H9 (cell line): ENCODE results near the gene LRSAM1. TPM values are rescaled to one million over a fixed set of nuclear protein-coding genes. Genes with fewer than 3 reads are reported as not detected.
A peak's percentile ranks its signal among the peaks of the same experiment; 100 is the strongest.

ENCODE experiments used
- DNase-seq: peaks from one replicate; pipeline ENCODE4 v3.0.0-alpha.2; 2017
- H2AFZ ChIP-seq: one replicate; pipeline ENCODE4 v1.6.1; 2013; ENCODE audit warnings: mild to moderate bottlenecking, low read length, control low read depth, moderate library complexity
- H2AK5ac ChIP-seq: 2 replicates; pipeline ENCODE4 v1.6.1; 2013; ENCODE audit warnings: low read length, control low read depth, mixed read lengths; ENCODE audit not compliant: insufficient read length
- H2BK120ac ChIP-seq: one replicate; pipeline ENCODE4 v1.6.1; 2013; ENCODE audit warnings: low read depth, mild to moderate bottlenecking, low read length, control low read depth, inconsistent platforms; ENCODE audit not compliant: poor library complexity, severe bottlenecking
- H2BK12ac ChIP-seq: 2 replicates; pipeline ENCODE4 v1.6.1; 2013; ENCODE audit warnings: low read length, control low read depth, mixed read lengths, low read depth; ENCODE audit not compliant: insufficient read length
- H2BK15ac ChIP-seq: 2 replicates; pipeline ENCODE4 v1.6.1; 2013; ENCODE audit warnings: low read depth, low read length, control low read depth
- H2BK20ac ChIP-seq: one replicate; pipeline ENCODE4 v1.6.1; 2013; ENCODE audit warnings: low read depth, mild to moderate bottlenecking, low read length, control low read depth, inconsistent platforms; ENCODE audit not compliant: poor library complexity, severe bottlenecking
- H2BK5ac ChIP-seq: 2 replicates; pipeline ENCODE4 v1.6.1; 2013; ENCODE audit warnings: low read length, control low read depth, mixed read lengths; ENCODE audit not compliant: insufficient read length
- H3K14ac ChIP-seq: 2 replicates; pipeline ENCODE4 v1.6.1; 2013; ENCODE audit warnings: low read length, control low read depth; ENCODE audit not compliant: insufficient read depth
- H3K18ac ChIP-seq: 2 replicates; pipeline ENCODE4 v1.6.1; 2013; ENCODE audit warnings: low read depth, mild to moderate bottlenecking, mixed read lengths, low read length, control low read depth; ENCODE audit not compliant: insufficient read length
- H3K23ac ChIP-seq: 2 replicates; pipeline ENCODE4 v1.6.1; 2013; ENCODE audit warnings: low read length, control low read depth, mixed read lengths, low read depth; ENCODE audit not compliant: insufficient read length
- H3K23me2 ChIP-seq: 2 replicates; pipeline ENCODE4 v1.6.1; 2013; ENCODE audit warnings: low read depth, mild to moderate bottlenecking, mixed read lengths, low read length, control low read depth; ENCODE audit not compliant: insufficient read length, poor library complexity, severe bottlenecking
- H3K27ac ChIP-seq: 2 replicates; pipeline ENCODE4 v1.5.1; 2013; ENCODE audit warnings: low read length, control low read depth, mixed read lengths, low read depth; ENCODE audit not compliant: insufficient read length
- H3K27me3 ChIP-seq: 2 replicates; pipeline ENCODE4 v1.6.1; 2013; ENCODE audit warnings: low read length, control low read depth, inconsistent platforms; ENCODE audit not compliant: insufficient read depth
- H3K4ac ChIP-seq: 2 replicates; pipeline ENCODE4 v1.6.1; 2013; ENCODE audit warnings: low read depth, mild to moderate bottlenecking, control low read depth, inconsistent platforms, low read length, moderate library complexity
- H3K4me1 ChIP-seq: 2 replicates; pipeline ENCODE4 v1.6.1; 2013; ENCODE audit warnings: low read length, control low read depth, inconsistent platforms; ENCODE audit not compliant: insufficient read depth
- H3K4me2 ChIP-seq: 2 replicates; pipeline ENCODE4 v1.6.1; 2013; ENCODE audit warnings: low read length, control low read depth, mixed read lengths; ENCODE audit not compliant: insufficient read length, insufficient read depth
- H3K56ac ChIP-seq: 2 replicates; pipeline ENCODE4 v1.6.1; 2013; ENCODE audit warnings: low read depth, mild to moderate bottlenecking, mixed read lengths, low read length, control low read depth; ENCODE audit not compliant: insufficient read length
- H3K79me1 ChIP-seq: 2 replicates; pipeline ENCODE4 v1.6.1; 2013; ENCODE audit warnings: low read depth, mild to moderate bottlenecking, moderate library complexity, low read length, control low read depth, inconsistent platforms; ENCODE audit not compliant: insufficient read depth, poor library complexity, severe bottlenecking
- H3K79me2 ChIP-seq: 2 replicates; pipeline ENCODE4 v1.6.1; 2013; ENCODE audit warnings: low read length, control low read depth, inconsistent platforms; ENCODE audit not compliant: insufficient read depth
- H3K9ac ChIP-seq: 2 replicates; pipeline ENCODE4 v1.6.1; 2013; ENCODE audit warnings: low read length, control low read depth, mixed read lengths; ENCODE audit not compliant: insufficient read length; ENCODE audit errors: extremely low read depth
- H3K9me3 ChIP-seq: one replicate; pipeline ENCODE4 v1.6.1; 2013; ENCODE audit warnings: low read depth, low read length, inconsistent platforms; ENCODE audit not compliant: control insufficient read depth
- H3T11ph ChIP-seq: one replicate; pipeline ENCODE4 v1.6.1; 2013; ENCODE audit warnings: mild to moderate bottlenecking, low read length, control low read depth, inconsistent platforms
- H4K20me1 ChIP-seq: one replicate; pipeline ENCODE4 v1.6.1; 2013; ENCODE audit not compliant: control insufficient read depth, insufficient read length, insufficient read depth
- H4K5ac ChIP-seq: 2 replicates; pipeline ENCODE4 v1.6.1; 2013; ENCODE audit warnings: low read depth, mild to moderate bottlenecking, mixed read lengths, low read length, control low read depth; ENCODE audit not compliant: insufficient read length
- H4K8ac ChIP-seq: replicated peaks from 2 replicates; pipeline ENCODE4 v1.6.1; 2013; ENCODE audit warnings: low read length, control low read depth, mixed read lengths, low read depth; ENCODE audit not compliant: insufficient read length
- H4K91ac ChIP-seq: 2 replicates; pipeline ENCODE4 v1.6.1; 2013; ENCODE audit warnings: low read depth, mild to moderate bottlenecking, moderate library complexity, mixed read lengths, low read length, control low read depth; ENCODE audit not compliant: insufficient read length
- H3K27ac Mint-ChIP-seq, 3 experiments: 2 replicates in 2 of 3; 3 replicates in 1 of 3; pipeline ENCODE4 v1.8.0; 2020 to 2021; ENCODE audit warnings: mixed read lengths in 3 of 3, mild to moderate bottlenecking in 1 of 3, moderate library complexity in 1 of 3
- H3K27me3 Mint-ChIP-seq: 2 replicates; pipeline ENCODE4 v1.8.0; 2021; ENCODE audit warnings: low read depth, mild to moderate bottlenecking, moderate library complexity, mixed read lengths
- H3K36me3 Mint-ChIP-seq, 3 experiments: 2 replicates in 2 of 3; 3 replicates in 1 of 3; pipeline ENCODE4 v1.8.0; 2020 to 2021; ENCODE audit warnings: low read depth in 3 of 3, mixed read lengths in 3 of 3; ENCODE audit not compliant: insufficient read depth in 1 of 3
- H3K4me1 Mint-ChIP-seq, 2 experiments: 2 replicates each; pipeline ENCODE4 v1.8.0; 2020; ENCODE audit warnings: mixed read lengths in 2 of 2
- H3K4me3 Mint-ChIP-seq, 2 experiments: 2 replicates in 1 of 2; 3 replicates in 1 of 2; pipeline ENCODE4 v1.8.0; 2020 to 2021; ENCODE audit warnings: mild to moderate bottlenecking in 2 of 2, mixed read lengths in 2 of 2, moderate library complexity in 1 of 2
- H3K9me3 Mint-ChIP-seq, 2 experiments: 2 replicates in 1 of 2; 3 replicates in 1 of 2; pipeline ENCODE4 v1.8.0; 2020; ENCODE audit warnings: mild to moderate bottlenecking in 2 of 2, mixed read lengths in 2 of 2, moderate library complexity in 1 of 2
- WGBS: extraction: QIAGEN DNeasy Blood & Tissue Kit; methylation state at CpG from one replicate; pipeline ENCODE4 v1.1.7; 2013; ENCODE audit warnings: missing lambda C conversion rate, low lambda C conversion rate, mixed read lengths; ENCODE audit not compliant: insufficient read length; ENCODE audit errors: extremely low coverage; 5-methylcytosine and 5-hydroxymethylcytosine counted together
- total RNA-seq: library from RNA; stranded (reverse); gene quantifications from 2 replicates; pipeline ENCODE4 v1.2.1, GENCODE V29; 2021
- TF ChIP-seq, protein P1 (sequence below): fragments of 200-600 bp; sonication (generic); conservative IDR thresholded peaks from 3 replicates; pipeline ENCODE4 v1.8.0; 2021; ENCODE audit warnings: antibody characterized with exemption, mild to moderate bottlenecking

LRSAM1 gene
- total RNA-seq, 1 experiment from 2014 or later = 16.2 TPM

DNA sequence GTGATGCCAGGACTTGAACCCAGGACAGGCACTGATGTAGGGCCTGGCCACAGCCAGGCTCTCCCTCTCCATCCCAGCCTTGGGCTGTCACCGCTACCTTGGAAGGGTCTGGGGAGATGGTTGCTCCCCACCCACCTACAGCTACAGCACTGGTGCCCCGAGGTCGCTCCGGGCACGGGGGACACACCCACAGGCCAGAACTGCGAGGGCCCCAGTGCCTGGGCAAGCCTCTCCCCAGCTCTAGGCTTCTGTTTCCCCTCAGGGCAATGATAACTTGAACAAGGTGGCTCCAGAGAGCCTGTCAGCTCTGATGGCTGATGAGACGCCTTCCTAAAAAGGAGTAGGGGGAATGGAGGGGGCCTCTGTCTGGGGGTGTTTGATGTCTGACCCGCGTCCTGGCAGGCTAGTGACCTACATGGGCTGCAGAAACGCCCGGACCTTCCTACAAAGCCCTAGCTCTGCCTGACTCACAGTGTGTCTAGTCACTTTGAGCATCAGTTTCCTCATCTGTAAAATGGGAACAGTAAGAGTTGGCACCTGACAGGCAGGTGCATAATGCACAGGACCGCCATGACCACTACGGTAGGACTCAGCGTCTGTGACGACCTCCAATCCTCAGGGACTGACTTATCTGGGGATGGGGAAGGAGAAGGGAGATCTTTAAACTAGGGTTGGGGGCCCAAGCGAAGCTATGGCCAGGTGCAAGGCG lies 76.4 kb downstream of the LRSAM1 start:
- Histone ChIP-seq H4K91ac (no peak overlapping the region), H3K14ac (no peak overlapping the region; the same call in 1 of the 2 replicates), H3K79me2 (no peaks in the 10 kb centered on the region), H2BK5ac (no peak overlapping the region), H3K23ac (no peak overlapping the region), H4K5ac (no peak overlapping the region), H3T11ph (no peak overlapping the region), H3K9me3 (peaks cover 18% of the 10 kb centered on the region), H3K27ac (no peak overlapping the region), H2AFZ (no peak overlapping the region), H4K20me1 (no peaks in the 10 kb centered on the region), H3K23me2 (no peaks in the 10 kb centered on the region), H3K4me2 (no peak overlapping the region), H3K18ac (no peak overlapping the region), H3K79me1 (no peaks in the 10 kb centered on the region), H2BK20ac (no peak overlapping the region), H4K8ac (no peak overlapping the region), H3K9ac (no peak overlapping the region), H3K4me1 (peaks cover 2% of the 10 kb centered on the region), H3K4ac (no peak overlapping the region), H2BK12ac (no peak overlapping the region), H2AK5ac (no peak overlapping the region), H2BK15ac (no peak overlapping the region), H3K56ac (no peak overlapping the region), H2BK120ac (no peak overlapping the region), H3K27me3 (no peaks in the 10 kb centered on the region)
- WGBS = no CpG with 5 or more reads among the region's 17 CpGs
- Mint-ChIP-seq H3K4me1 (peaks cover 33 to 42% of the 10 kb centered on the region in 2 experiments), H3K36me3 (peaks cover 43 to 52% (median 50%) of the 10 kb centered on the region in 3 experiments), H3K27me3 (peaks cover 1% of the 10 kb centered on the region; the same call in 1 of the 2 replicates), H3K4me3 (no peak overlapping the region), H3K9me3 (peaks cover 34 to 36% of the 10 kb centered on the region in 2 experiments), H3K27ac (peak overlapping the region in 2 of 3 experiments; percentile 78 to 95; a peak in 3 of 7 replicates)
- TF ChIP-seq, protein P1, sequence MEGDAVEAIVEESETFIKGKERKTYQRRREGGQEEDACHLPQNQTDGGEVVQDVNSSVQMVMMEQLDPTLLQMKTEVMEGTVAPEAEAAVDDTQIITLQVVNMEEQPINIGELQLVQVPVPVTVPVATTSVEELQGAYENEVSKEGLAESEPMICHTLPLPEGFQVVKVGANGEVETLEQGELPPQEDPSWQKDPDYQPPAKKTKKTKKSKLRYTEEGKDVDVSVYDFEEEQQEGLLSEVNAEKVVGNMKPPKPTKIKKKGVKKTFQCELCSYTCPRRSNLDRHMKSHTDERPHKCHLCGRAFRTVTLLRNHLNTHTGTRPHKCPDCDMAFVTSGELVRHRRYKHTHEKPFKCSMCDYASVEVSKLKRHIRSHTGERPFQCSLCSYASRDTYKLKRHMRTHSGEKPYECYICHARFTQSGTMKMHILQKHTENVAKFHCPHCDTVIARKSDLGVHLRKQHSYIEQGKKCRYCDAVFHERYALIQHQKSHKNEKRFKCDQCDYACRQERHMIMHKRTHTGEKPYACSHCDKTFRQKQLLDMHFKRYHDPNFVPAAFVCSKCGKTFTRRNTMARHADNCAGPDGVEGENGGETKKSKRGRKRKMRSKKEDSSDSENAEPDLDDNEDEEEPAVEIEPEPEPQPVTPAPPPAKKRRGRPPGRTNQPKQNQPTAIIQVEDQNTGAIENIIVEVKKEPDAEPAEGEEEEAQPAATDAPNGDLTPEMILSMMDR = no peak
- no peak for DNase-seq
